Esophagus muscularis mucosa (tissue), 4 donors: ENCODE data around the gene ARHGEF37. TPM values are rescaled to one million over a fixed set of nuclear protein-coding genes. Genes with fewer than 3 reads are reported as not detected.

ENCODE experiments used
- DNase-seq: peaks from one replicate; pipeline ENCODE4 v3.0.0-alpha.2; 2017; ENCODE audit errors: extremely low spot score
- H3K27ac ChIP-seq, 4 donors: fragments of 200-600 bp; sonication (generic); replicated peaks in 1 of 4; 1 replicate in 3 of 4; 2 replicates in 1 of 4; pipeline ENCODE4 v1.5.1; 2016 to 2019; ENCODE audit warnings: mild to moderate bottlenecking in 1 of 4
- H3K27me3 ChIP-seq, 4 donors: fragments of 200-600 bp; sonication (generic); one replicate each; pipeline versions ENCODE4 v1.5.1 to v1.6.0; 2016 to 2019
- H3K36me3 ChIP-seq, 4 donors: fragments of 200-600 bp; sonication (generic); one replicate each; pipeline ENCODE4 v1.5.1; 2016 to 2019
- H3K4me1 ChIP-seq, 4 donors: fragments of 200-600 bp; sonication (generic); one replicate each; pipeline ENCODE4 v1.5.1; 2016 to 2019
- H3K4me3 ChIP-seq, 4 donors: fragments of 200-600 bp; sonication (generic); 1 replicate in 2 of 4; 2 replicates in 2 of 4; pipeline ENCODE4 v1.5.1; 2016 to 2019; ENCODE audit warnings: mild to moderate bottlenecking in 4 of 4, moderate library complexity in 1 of 4
- H3K9me3 ChIP-seq, 4 donors: fragments of 200-600 bp; sonication (generic); 1 replicate in 3 of 4; 2 replicates in 1 of 4; pipeline ENCODE4 v1.5.1; 2016 to 2019
- CTCF ChIP-seq, 3 experiments: fragments of 200-600 bp in 2 of 3; fragments of 450-650 bp in 1 of 3; sonication (generic) in 2 of 3; IDR thresholded peaks; one replicate each; pipeline ENCODE4 v1.5.1; 2017 to 2019; ENCODE audit warnings: antibody characterized with exemption in 3 of 3, mild to moderate bottlenecking in 2 of 3, moderate library complexity in 1 of 3
- EP300 ChIP-seq: sonication (generic); formaldehyde crosslinking; IDR thresholded peaks from one replicate; pipeline ENCODE4 v1.6.1; 2017; ENCODE audit warnings: antibody characterized with exemption
- POLR2A ChIP-seq: fragments of 450-650 bp; IDR thresholded peaks from one replicate; pipeline ENCODE4 v1.6.1; 2017; ENCODE audit warnings: antibody characterized with exemption, moderate library complexity, mild to moderate bottlenecking, low read depth
- POLR2AphosphoS5 ChIP-seq, 2 donors: sonication (generic); formaldehyde crosslinking; IDR thresholded peaks; one replicate each; pipeline ENCODE4 v1.6.1; 2017; ENCODE audit warnings: antibody characterized with exemption in 2 of 2
- WGBS: methylation state at CpG from one replicate; pipeline ENCODE4 v1.1.5; 2018; 5-methylcytosine and 5-hydroxymethylcytosine counted together
- intact Hi-C: fragments of 100-400 bp; cut with DNase I; formaldehyde crosslinking; loops from one replicate; pipeline ENCODE4 v1.15.1; 2023
- total RNA-seq, 4 donors: library from RNA; depleted of rRNA; stranded (reverse); fragments of >200 nt; gene quantifications; one replicate each; pipeline versions ENCODE4 v1.1.0 to v1.2.1, GENCODE V29; 2016

ARHGEF37 gene
- total RNA-seq, 4 donors from 2014 or later, result 11.9 to 22.0 (median 19.5) TPM

GRCh38 chr5:149679876-149680809, 98.8 kb downstream of the ARHGEF37 start:
- Histone ChIP-seq H3K36me3 (no peaks in the 10 kb centered on the region), H3K4me1 (peaks cover 0 to 28% (median 2%) of the 10 kb centered on the region in 4 donors), H3K4me3 (no peak overlapping the region), H3K27ac (no peak overlapping the region), H3K27me3 (no peaks in the 10 kb centered on the region), H3K9me3 (no peaks in the 10 kb centered on the region)
- intact Hi-C loops, result no loop called here
- 71% methylated on average over 7 of the region's 7 CpGs for WGBS
- TF ChIP-seq POLR2A, result no peak
- TF ChIP-seq CTCF (IDR thresholded peaks at IDR 0.05), result no peak
- TF ChIP-seq EP300, result no peak
- TF ChIP-seq POLR2AphosphoS5 (IDR thresholded peaks at IDR 0.05), result no peak
- DNase-seq, result no peak

GRCh38 chr5:149680810-149681221, 99.5 kb downstream of the ARHGEF37 start:
- 90% methylated on average over 2 of the region's 2 CpGs for WGBS
- Histone ChIP-seq H3K4me1 (peaks cover 0 to 31% (median 2%) of the 10 kb centered on the region in 4 donors), H3K27me3 (no peaks in the 10 kb centered on the region), H3K9me3 (no peaks in the 10 kb centered on the region), H3K36me3 (no peaks in the 10 kb centered on the region), H3K4me3 (no peak overlapping the region), H3K27ac (no peak overlapping the region)
- DNase-seq, result no peak
- no peak for TF ChIP-seq POLR2AphosphoS5 (IDR thresholded peaks at IDR 0.05)
- TF ChIP-seq CTCF (IDR thresholded peaks at IDR 0.05), result no peak
- TF ChIP-seq POLR2A, result no peak
- intact Hi-C loops, result no loop called here

- no peak overlapping the region for H3K27ac ChIP-seq
- TF ChIP-seq POLR2A (no peak), CTCF (IDR thresholded peaks at IDR 0.05) (no peak), POLR2AphosphoS5 (IDR thresholded peaks at IDR 0.05) (no peak), EP300 (no peak)
- H3K4me3 ChIP-seq, result no peak overlapping the region
- DNase-seq, result no peak
- H3K36me3 ChIP-seq, result no peaks in the 10 kb centered on the region
- peaks cover 0 to 27% (median 2%) of the 10 kb centered on the region in 4 donors for H3K4me1 ChIP-seq
- no peaks in the 10 kb centered on the region for H3K9me3 ChIP-seq
- WGBS, result 68% methylated on average over 3 of the region's 5 CpGs
- no peaks in the 10 kb centered on the region for H3K27me3 ChIP-seq
- intact Hi-C loops, result no loop called here
These were observed 100.0 kb downstream of the ARHGEF37 start for GRCh38 chr5:149681252-149681651.

GRCh38 chr5:149681922-149682321, 100.6 kb downstream of the ARHGEF37 start:
- Histone ChIP-seq H3K27ac (no peak overlapping the region), H3K36me3 (no peaks in the 10 kb centered on the region), H3K27me3 (no peaks in the 10 kb centered on the region), H3K4me1 (peaks cover 0 to 27% (median 2%) of the 10 kb centered on the region in 4 donors), H3K4me3 (no peak overlapping the region), H3K9me3 (no peaks in the 10 kb centered on the region)
- intact Hi-C loops, result no loop called here
- 100% methylated on average over 2 of the region's 2 CpGs for WGBS
- no peak for TF ChIP-seq POLR2A
- no peak for TF ChIP-seq POLR2AphosphoS5 (IDR thresholded peaks at IDR 0.05)
- no peak for TF ChIP-seq EP300
- no peak for TF ChIP-seq CTCF (IDR thresholded peaks at IDR 0.05)
- DNase-seq, result no peak
